GM12878 (cell line): ENCODE results near the gene PRDM15.

Experiments used
- CBFB ChIP-seq: IDR thresholded peaks from 2 replicates; pipeline ENCODE4 v1.6.1; 2016; ENCODE audit warnings: antibody characterized with exemption, low read depth
- EZH2 ChIP-seq: IDR thresholded peaks from 2 replicates; pipeline ENCODE4 v1.6.1; 2012; ENCODE audit warnings: low read depth, mild to moderate bottlenecking, control low read depth, inconsistent platforms, low read length, borderline replicate concordance; ENCODE audit not compliant: control insufficient read depth
- GATAD2B ChIP-seq: fragments of 450-650 bp; conservative IDR thresholded peaks from 2 replicates; pipeline ENCODE4 v1.6.1; 2017; ENCODE audit warnings: low read depth, mild to moderate bottlenecking, moderate library complexity
- IKZF2 ChIP-seq, 2 experiments: fragments of 450-650 bp; IDR thresholded peaks; 2 replicates each; pipeline ENCODE4 v1.6.1; 2017; ENCODE audit warnings: mild to moderate bottlenecking in 2 of 2, moderate library complexity in 2 of 2
- JUNB ChIP-seq: IDR thresholded peaks from 2 replicates; pipeline ENCODE4 v1.6.1; 2016; ENCODE audit warnings: antibody characterized with exemption, mild to moderate bottlenecking
- NR2C1 ChIP-seq: fragments of 450-650 bp; IDR thresholded peaks from 2 replicates; pipeline ENCODE4 v1.6.1; 2017; ENCODE audit warnings: antibody characterized with exemption, mild to moderate bottlenecking, moderate library complexity
- POLR2A ChIP-seq: IDR thresholded peaks from 2 replicates; pipeline ENCODE4 v1.6.1; 2011; ENCODE audit warnings: low read depth, mild to moderate bottlenecking, low read length
- RAD21 ChIP-seq: IDR thresholded peaks from 2 replicates; pipeline ENCODE4 v1.6.1; 2011; ENCODE audit warnings: mild to moderate bottlenecking, low read depth, low read length, moderate library complexity; ENCODE audit not compliant: insufficient read depth
- ZNF622 ChIP-seq: fragments of 450-650 bp; IDR thresholded peaks from 2 replicates; pipeline ENCODE4 v1.6.1; 2017; ENCODE audit warnings: mild to moderate bottlenecking, inconsistent platforms
- TF ChIP-seq, protein P1 (sequence below), 3 experiments: IDR thresholded peaks in 2 of 3; conservative IDR thresholded peaks in 1 of 3; 2 replicates each; pipeline ENCODE4 v1.5.1; 2011; ENCODE audit warnings: low read depth in 3 of 3, low read length in 3 of 3, mild to moderate bottlenecking in 3 of 3, control low read depth in 2 of 3, moderate library complexity in 2 of 3, inconsistent platforms in 1 of 3, mixed read lengths in 1 of 3; ENCODE audit not compliant: control insufficient read depth in 2 of 3, insufficient read depth in 1 of 3; ENCODE audit errors: extremely low read depth in 1 of 3
- TF ChIP-seq, protein P2 (sequence below): fragments of 450-650 bp; IDR thresholded peaks from 2 replicates; pipeline ENCODE4 v1.6.1; 2017; ENCODE audit warnings: mild to moderate bottlenecking, moderate library complexity
- TF ChIP-seq, protein P3 (sequence below): IDR thresholded peaks from 2 replicates; pipeline ENCODE4 v1.6.1; 2012; ENCODE audit warnings: mild to moderate bottlenecking, low read depth, low read length
- TF ChIP-seq, protein P4 (sequence below): IDR thresholded peaks from 2 replicates; pipeline ENCODE4 v1.6.1; 2012; ENCODE audit warnings: low read depth, low read length, improper control_type of control experiment
- TF ChIP-seq, protein P5 (sequence below): IDR thresholded peaks from 2 replicates; pipeline ENCODE4 v1.6.1; 2012; ENCODE audit warnings: low read length, inconsistent platforms

DNA sequence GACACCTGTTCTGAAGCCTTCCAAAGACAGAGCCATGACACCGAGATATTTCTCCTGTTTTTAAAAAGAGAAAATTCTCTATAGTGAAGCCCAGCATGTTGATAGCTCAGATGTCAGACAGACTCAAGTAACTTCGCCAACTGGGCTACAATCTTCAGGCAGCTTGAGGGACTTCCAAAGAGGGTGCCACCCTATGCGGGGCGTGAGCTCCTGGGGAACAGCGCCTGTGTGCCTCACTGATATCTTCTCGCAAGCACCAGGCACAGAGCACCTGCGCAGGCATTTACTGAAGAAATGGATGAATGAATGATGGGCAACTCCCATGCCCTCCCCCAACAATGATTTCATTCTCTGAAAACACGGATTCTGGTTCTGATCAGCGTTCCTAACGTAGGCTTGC lies 129.9 kb downstream of the PRDM15 start:
- TF ChIP-seq, protein P1, sequence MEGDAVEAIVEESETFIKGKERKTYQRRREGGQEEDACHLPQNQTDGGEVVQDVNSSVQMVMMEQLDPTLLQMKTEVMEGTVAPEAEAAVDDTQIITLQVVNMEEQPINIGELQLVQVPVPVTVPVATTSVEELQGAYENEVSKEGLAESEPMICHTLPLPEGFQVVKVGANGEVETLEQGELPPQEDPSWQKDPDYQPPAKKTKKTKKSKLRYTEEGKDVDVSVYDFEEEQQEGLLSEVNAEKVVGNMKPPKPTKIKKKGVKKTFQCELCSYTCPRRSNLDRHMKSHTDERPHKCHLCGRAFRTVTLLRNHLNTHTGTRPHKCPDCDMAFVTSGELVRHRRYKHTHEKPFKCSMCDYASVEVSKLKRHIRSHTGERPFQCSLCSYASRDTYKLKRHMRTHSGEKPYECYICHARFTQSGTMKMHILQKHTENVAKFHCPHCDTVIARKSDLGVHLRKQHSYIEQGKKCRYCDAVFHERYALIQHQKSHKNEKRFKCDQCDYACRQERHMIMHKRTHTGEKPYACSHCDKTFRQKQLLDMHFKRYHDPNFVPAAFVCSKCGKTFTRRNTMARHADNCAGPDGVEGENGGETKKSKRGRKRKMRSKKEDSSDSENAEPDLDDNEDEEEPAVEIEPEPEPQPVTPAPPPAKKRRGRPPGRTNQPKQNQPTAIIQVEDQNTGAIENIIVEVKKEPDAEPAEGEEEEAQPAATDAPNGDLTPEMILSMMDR (IDR thresholded peaks at IDR 0.05 in 2 of 3, conservative IDR thresholded peaks at IDR 0.05 in 1 of 3; ENCODE audit: control insufficient read depth in 2 of 3, extremely low read depth in 1 of 3, insufficient read depth in 1 of 3, low read depth in 3 of 3, low read length in 3 of 3), result no peak
- TF ChIP-seq RAD21 (no peak), IKZF2 (IDR thresholded peaks at IDR 0.05) (no peak), EZH2 (no peak), POLR2A (no peak), JUNB (no peak), GATAD2B (no peak), CBFB (no peak), NR2C1 (no peak), ZNF622 (no peak)
- TF ChIP-seq, protein P2, sequence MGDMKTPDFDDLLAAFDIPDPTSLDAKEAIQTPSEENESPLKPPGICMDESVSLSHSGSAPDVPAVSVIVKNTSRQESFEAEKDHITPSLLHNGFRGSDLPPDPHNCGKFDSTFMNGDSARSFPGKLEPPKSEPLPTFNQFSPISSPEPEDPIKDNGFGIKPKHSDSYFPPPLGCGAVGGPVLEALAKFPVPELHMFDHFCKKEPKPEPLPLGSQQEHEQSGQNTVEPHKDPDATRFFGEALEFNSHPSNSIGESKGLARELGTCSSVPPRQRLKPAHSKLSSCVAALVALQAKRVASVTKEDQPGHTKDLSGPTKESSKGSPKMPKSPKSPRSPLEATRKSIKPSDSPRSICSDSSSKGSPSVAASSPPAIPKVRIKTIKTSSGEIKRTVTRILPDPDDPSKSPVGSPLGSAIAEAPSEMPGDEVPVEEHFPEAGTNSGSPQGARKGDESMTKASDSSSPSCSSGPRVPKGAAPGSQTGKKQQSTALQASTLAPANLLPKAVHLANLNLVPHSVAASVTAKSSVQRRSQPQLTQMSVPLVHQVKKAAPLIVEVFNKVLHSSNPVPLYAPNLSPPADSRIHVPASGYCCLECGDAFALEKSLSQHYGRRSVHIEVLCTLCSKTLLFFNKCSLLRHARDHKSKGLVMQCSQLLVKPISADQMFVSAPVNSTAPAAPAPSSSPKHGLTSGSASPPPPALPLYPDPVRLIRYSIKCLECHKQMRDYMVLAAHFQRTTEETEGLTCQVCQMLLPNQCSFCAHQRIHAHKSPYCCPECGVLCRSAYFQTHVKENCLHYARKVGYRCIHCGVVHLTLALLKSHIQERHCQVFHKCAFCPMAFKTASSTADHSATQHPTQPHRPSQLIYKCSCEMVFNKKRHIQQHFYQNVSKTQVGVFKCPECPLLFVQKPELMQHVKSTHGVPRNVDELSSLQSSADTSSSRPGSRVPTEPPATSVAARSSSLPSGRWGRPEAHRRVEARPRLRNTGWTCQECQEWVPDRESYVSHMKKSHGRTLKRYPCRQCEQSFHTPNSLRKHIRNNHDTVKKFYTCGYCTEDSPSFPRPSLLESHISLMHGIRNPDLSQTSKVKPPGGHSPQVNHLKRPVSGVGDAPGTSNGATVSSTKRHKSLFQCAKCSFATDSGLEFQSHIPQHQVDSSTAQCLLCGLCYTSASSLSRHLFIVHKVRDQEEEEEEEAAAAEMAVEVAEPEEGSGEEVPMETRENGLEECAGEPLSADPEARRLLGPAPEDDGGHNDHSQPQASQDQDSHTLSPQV, result no peak
- TF ChIP-seq, protein P3, sequence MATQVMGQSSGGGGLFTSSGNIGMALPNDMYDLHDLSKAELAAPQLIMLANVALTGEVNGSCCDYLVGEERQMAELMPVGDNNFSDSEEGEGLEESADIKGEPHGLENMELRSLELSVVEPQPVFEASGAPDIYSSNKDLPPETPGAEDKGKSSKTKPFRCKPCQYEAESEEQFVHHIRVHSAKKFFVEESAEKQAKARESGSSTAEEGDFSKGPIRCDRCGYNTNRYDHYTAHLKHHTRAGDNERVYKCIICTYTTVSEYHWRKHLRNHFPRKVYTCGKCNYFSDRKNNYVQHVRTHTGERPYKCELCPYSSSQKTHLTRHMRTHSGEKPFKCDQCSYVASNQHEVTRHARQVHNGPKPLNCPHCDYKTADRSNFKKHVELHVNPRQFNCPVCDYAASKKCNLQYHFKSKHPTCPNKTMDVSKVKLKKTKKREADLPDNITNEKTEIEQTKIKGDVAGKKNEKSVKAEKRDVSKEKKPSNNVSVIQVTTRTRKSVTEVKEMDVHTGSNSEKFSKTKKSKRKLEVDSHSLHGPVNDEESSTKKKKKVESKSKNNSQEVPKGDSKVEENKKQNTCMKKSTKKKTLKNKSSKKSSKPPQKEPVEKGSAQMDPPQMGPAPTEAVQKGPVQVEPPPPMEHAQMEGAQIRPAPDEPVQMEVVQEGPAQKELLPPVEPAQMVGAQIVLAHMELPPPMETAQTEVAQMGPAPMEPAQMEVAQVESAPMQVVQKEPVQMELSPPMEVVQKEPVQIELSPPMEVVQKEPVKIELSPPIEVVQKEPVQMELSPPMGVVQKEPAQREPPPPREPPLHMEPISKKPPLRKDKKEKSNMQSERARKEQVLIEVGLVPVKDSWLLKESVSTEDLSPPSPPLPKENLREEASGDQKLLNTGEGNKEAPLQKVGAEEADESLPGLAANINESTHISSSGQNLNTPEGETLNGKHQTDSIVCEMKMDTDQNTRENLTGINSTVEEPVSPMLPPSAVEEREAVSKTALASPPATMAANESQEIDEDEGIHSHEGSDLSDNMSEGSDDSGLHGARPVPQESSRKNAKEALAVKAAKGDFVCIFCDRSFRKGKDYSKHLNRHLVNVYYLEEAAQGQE, result no peak
- TF ChIP-seq, protein P4, sequence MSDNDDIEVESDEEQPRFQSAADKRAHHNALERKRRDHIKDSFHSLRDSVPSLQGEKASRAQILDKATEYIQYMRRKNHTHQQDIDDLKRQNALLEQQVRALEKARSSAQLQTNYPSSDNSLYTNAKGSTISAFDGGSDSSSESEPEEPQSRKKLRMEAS, result no peak
- TF ChIP-seq, protein P5, sequence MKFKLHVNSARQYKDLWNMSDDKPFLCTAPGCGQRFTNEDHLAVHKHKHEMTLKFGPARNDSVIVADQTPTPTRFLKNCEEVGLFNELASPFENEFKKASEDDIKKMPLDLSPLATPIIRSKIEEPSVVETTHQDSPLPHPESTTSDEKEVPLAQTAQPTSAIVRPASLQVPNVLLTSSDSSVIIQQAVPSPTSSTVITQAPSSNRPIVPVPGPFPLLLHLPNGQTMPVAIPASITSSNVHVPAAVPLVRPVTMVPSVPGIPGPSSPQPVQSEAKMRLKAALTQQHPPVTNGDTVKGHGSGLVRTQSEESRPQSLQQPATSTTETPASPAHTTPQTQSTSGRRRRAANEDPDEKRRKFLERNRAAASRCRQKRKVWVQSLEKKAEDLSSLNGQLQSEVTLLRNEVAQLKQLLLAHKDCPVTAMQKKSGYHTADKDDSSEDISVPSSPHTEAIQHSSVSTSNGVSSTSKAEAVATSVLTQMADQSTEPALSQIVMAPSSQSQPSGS, result no peak
